ENCODE measurements around the gene MAML2.

DNA sequence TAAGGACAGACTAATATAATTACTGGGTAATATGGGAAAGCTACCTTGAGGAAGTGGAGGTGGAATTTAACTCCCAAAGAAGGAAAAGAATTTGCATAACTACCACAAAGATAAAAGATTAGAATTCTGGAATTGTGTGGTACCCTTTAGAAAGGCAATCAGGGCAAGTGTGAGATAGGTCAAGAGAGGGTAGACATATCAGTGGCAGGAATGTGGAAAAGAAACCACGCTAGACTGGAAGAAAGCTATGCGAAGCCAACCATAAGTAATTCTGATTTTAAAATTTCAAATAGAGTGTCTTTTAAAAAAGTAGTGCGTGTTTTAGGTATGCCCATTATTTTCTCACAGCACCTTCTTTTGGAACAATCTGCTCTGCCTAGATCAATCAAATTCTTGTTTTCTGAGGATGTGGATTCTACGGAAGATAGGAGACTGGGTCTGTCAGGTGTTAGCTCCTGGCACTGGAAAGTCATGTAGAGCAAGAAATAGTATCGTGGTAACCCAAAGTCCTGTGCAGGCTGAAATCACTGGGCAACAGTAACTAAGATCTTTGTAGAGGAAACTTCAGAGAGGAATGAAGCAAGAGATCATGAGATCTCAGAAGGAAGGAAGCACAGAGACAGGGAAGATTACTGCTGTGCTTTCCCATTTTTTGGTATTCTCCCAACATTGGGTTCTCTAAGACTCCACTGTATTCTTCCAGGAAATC lies 307.8 kb downstream of the MAML2 start:
- TF ChIP-seq EZH2 (IDR thresholded peaks at IDR 0.05; ENCODE audit: low read depth), result no peak
- TF ChIP-seq, protein P1, sequence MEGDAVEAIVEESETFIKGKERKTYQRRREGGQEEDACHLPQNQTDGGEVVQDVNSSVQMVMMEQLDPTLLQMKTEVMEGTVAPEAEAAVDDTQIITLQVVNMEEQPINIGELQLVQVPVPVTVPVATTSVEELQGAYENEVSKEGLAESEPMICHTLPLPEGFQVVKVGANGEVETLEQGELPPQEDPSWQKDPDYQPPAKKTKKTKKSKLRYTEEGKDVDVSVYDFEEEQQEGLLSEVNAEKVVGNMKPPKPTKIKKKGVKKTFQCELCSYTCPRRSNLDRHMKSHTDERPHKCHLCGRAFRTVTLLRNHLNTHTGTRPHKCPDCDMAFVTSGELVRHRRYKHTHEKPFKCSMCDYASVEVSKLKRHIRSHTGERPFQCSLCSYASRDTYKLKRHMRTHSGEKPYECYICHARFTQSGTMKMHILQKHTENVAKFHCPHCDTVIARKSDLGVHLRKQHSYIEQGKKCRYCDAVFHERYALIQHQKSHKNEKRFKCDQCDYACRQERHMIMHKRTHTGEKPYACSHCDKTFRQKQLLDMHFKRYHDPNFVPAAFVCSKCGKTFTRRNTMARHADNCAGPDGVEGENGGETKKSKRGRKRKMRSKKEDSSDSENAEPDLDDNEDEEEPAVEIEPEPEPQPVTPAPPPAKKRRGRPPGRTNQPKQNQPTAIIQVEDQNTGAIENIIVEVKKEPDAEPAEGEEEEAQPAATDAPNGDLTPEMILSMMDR (conservative IDR thresholded peaks at IDR 0.05), result no peak

All from PC-9 (cell line).